ENCODE results near the gene UVRAG.

The UVRAG gene

DNA sequence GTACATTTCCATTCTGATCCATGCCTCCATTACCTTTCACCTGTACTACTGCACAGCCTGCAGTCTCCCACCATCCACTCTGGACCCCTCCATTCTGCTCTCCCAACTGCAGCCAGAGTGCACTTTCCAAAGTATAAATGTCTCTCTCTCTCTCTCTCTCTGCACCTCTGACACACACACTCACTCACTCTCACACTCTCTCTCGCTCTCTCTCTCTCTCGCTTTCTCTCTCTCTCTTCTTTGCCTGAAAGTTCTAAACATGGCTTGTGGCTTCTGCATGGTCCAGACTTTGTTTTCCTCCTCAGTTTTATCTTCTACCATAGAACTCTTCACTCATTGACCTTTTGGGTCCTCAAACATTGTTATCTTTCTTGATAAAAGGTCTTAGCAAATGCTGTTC lies 314.7 kb downstream of the UVRAG start:
- no peak for DNase-seq

DNA sequence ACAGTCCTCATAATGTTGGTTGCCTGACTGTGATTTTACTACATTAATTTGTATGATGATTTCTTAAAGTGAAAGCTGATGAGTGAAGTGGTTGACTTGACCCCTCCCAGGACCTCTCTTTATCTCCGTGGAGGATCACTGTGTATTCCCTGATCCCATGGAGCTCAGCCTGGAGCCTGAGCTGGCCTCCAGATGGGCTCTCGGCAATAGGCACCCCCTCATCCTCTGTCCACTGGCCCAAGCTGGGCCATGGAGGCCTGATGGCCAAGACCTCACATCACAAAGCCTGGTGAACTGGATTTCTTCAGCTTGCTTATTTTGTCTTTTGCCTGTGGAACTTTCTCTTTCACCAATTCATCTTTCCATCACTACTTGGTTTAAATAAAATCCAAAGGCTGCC lies 316.1 kb downstream of the UVRAG start:
- no peak for DNase-seq

DNA sequence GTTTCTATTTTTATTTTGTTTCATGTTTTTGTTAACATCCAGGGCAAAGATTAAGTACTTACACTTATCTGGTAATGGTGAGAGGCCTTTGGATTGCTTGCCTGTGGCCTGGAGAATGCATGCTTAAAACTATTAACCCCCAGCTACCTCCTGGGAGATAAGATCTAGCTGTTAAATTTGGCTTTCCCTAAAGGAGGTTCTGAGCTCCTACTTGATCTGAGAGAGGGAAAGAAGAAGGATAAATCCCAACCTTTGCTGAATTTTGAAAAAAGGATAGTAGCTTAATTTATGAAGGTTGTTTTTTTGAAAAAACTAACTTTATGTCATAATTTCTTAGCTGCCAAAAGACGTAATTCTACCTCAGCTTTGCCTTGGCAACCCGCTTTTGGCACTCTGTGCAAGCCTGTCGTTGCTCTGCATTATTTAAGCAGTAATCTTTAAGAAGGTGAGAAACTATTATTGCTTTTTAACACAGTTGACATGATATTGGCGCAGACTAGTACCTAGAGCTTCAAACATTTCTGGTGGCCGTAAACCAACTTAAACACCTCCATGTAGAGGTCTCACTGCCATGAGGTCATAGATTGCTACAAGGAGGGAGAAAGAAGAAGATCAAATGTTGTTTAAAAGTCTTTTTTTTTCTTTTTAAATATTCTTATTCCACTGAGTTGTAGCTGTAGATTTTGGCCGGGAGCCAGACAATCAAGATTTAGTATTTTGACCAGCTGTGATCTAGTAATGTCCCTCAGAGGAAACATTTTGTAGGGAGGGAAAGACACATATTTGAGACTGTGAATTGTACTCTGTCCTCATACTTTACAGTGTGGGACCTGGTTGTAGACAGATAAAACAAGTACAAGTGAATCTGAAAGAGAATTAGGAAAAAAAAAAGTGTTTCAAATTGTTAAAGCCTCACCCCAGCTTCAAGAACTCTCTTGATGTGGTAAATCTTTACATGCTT lies 316.9 kb downstream of the UVRAG start:
- DNase-seq = no peak

DNA sequence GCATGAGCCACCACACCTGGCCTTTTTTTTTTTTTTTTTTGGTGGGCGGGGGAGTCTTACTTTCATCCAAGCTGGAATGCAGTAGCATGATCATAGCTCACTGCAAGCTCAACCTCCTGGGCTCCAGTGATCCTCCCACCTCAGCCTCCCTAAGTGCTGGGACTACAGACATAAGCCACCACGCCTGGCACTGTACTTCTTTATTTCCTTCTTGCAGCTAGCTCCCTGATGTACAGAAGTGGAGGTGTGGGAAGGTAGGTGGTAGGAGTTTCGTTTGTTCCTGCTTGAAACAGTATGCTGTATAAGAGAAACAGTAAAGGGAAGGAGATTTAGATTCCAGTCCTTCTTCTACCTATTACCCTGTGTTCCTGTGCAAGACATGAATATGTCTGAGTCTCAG lies 319.2 kb downstream of the UVRAG start:
- DNase-seq = no peak

DNA sequence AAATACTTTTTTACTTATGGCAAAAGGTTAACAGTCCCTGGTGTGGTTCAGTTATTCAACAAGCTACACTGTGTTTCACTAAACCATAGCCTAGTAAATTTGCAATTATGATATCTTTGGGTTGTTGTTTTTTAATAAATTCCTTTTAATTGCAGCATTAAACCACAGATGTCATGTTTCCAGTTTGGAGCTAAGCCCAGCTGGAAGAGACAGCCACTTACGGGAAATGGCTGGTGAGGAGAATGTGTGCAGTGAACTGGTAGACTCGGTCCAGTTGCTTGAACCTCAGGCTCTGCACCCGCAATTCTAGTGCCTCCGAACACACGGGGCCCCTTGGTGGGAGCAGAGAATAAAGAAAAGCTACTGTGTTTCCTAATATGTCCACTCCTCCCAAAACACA lies 320.5 kb downstream of the UVRAG start:
- no peak for DNase-seq

DNA sequence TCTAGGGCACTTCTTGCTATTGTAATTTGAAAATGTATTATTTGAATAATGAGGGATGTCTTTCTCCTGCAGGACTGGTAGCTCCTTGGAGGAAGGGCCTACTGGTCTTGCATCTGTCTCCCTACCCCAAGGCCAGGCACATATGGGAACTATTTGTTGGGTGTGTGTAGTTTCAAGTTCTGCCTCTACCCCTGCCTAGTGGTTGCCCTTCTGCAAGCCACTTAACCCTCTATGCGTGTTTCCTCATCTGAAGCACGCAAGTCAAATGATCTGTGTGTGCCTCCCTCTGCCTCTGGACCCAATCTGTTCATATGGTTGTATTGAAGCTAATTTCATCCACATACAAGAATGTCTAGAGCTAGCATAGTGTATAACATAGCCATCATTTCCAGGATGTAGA lies 324.3 kb downstream of the UVRAG start:
- no peak for DNase-seq

DNA sequence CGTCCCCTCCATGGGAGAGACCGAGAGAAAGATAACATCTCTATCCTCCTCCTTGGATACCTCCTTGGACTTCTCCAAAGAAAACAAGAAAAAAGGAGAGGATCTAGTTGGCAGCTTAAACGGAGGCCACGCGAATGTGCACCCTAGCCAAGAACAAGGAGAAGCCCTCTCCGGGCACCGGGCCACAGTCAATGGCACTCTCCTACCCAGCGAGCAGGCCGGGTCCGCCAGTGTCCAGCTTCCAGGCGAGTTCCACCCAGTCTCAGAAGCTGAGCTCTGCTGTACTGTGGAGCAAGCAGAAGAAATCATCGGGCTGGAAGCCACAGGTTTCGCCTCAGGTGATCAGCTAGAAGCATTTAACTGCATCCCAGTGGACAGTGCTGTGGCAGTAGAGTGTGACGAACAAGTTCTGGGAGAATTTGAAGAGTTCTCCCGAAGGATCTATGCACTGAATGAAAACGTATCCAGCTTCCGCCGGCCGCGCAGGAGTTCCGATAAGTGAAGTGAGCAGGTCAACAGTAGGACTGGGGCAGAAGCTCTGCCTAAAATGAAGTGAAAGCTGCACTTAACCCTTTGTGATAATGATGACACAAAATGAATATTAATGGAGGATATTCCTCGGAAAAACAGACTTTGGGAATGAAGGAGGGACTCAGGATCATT lies 326.0 kb downstream of the UVRAG start:
- no peak for DNase-seq

DNA sequence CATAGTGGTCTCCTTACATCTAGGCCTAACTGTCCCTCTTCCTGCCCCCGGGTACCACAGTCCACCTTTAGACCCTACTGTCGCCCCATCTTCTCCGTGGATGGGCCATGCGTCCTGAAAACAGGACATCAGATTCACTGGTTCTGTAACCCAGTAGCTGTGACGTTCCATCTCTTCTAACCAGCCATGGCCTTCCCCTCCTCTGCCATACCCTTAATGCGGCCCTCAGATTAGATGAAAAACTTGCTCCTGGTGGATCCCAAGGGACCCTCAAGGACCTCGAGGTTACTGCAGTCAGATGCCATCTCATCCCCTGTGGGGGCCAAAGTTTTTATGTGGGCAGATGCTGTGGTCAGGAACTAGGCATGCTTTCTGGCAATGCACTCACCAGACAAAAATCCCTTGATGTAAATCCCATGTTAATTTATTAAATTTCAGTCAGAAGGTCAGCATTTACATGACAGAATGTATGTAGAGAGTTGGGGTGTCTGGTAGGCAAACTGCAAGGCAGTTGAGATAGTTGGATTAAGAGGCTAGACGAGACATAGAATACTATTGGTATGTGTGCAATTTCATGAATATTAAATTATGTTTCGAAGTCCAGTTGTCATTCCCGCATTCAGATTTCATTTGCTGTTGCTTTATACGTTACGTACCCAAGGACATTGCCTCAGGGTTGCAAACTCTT lies 327.0 kb downstream of the UVRAG start:
- no peak for DNase-seq

DNA sequence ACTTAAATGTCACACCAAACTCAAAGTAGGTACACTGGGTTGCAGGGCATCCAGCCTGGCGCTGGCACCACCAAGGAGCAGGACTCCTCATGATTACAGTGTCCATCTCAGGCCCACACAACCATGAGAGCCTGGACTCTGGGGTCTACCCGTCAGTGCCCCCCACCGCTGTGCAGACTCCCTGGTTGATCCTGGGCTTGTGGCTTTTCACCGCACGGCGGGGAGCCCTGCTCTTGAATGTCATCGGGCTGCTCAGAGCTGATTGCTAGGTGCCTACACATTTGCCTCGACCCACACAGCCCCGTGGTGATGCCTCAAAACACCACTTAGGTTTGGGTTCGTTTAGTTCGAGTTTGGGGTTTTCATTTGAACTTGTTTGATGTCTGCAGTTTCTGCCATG lies 328.3 kb downstream of the UVRAG start:
- no peak for DNase-seq

DNA sequence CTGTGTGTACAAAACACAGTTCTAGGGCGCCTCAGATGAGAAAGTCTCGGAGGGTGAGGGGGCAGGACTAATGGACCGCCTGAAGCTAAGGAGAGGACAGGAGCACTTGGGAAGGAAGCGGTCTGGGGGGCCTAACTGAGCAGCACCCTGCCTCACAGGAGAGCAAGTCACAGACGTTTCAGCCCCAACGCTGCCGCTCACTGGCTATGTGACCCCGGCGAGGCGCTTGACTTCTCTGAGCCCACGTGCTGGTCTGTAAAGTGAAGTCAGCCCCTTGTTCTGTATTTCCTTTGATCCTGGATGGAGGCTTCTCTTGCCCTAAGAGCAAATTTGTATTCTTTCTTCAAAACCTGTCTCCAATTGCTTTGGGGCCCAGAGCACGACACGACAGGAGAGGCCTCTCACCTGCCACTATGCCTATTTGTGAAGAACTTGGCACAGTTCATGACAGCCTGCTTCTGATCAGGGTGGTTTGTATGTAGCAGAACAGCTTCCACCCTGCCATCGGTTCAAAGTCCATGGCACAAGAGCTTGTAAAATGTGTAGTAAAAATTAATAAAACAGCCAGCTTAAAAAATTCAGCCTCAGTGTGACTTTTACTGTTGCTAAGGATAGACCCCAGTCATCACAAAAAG lies 332.2 kb downstream of the UVRAG start:
- DNase-seq = no peak

DNA sequence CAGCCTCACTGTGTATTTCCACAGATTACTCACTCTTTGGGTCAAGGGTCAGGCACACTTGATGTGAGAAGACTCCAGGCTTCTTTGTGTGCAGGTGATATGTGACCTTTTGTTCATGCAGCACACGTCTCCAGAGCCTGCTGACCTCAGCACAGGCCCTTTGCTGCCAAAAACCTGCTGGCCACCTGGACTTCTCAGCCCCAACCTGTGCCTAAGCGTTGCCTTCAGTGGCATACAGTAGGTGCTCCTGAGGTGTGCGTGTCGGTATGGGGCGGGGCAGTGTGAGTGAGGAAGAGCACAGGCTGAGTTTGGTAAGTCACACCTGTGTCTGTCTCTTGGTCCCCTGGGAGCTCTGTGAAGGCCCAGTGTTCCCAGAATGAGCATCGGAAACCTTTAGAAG lies 333.2 kb downstream of the UVRAG start:
- DNase-seq = no peak

DNA sequence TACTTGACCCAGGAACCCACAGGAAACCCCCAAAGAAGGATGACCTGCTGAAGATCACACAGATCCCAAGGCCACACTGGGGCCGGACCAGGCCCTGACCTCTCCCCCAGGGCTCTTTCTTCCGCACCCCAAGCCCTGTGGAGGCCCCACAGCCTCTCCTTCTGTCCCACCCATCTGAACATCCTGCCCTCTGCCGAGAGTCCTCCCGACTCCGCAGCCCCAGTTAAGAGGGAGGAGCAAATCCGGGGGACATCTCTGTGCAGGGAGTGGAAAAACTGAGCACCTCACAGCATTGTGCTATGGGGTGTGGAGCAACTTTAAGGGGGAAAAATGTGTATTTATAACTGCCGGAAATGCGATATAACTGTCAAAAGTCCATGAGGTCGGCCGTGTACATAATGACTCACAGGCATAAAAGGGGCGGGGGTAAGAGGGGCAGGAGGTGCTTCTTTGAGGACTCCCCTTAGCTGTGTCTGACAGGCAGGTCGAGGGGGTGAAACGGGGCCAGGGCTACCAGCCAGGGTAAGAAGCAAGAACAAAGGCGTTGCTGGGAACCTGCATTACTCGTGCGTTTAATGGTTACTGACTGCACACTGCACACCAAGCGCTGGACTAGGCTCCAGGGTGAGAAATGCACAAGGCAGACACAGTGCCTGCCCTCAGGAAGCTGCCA lies 334.1 kb downstream of the UVRAG start:
- DNase-seq = no peak

DNA sequence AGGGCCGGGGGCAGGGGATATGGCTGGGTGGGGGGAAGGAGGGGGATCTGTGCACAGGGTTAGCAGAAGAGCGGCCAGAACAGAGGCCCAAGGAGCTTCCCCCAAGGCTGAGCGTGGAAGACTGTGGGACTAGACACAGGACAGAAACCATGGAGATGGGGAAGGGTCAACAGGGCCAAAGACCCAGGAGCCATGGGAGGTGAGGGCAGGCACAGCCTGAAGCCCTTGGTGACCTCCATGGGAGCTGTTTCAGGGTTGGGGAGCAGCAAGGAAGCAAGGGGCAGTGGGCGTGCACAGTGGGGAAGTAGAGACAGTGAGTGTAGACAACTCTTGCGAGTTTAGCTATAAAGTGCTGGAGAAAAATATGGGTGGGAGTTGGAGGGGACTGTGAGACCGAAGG lies 334.7 kb downstream of the UVRAG start:
- no peak for DNase-seq

DNA sequence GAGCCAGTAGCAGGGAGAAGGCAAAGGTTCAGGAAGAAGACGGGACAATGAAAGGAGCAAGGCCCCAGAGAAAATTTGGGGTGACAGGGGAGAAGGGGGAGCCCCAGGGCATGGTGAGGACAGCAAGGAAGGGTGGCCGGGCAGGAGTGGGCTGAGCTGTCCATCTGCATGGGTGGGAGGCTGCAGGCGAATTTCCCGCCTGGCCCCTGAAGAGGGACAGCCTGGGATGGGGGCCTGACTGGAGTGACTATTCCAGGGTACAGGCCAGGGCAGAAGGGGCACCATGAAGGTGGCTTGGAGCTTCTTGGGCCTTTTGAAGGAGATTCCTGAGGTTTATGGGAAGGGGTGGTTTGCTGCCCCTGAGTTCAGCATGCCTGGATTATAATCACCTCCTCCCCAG lies 335.1 kb downstream of the UVRAG start:
- no peak for DNase-seq

DNA sequence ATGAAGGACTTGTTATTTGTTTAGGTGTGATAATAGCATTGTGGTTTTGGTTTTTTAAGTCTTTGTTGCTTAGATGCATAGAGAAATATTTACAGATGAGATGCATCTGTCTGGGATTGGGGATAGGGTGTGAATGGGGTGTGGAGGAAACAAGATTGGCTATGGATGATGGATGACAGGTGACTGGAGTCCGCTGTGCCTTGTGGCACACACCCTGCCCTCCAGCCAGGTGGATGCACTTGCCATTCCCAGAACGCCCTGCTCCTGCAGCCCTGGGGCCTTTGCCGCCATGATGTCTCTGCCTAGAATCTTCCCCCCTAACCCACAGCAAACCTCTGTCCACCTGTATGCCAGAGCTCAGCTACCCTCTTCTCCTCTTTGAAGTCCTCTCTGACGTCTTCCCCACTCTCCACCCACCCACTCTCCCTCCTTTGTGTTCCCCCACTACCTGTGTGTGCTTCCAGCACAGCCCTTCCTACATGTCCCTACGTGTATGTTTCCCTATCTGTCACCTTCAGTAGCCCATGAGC lies 336.6 kb downstream of the UVRAG start:
- DNase-seq = no peak

DNA sequence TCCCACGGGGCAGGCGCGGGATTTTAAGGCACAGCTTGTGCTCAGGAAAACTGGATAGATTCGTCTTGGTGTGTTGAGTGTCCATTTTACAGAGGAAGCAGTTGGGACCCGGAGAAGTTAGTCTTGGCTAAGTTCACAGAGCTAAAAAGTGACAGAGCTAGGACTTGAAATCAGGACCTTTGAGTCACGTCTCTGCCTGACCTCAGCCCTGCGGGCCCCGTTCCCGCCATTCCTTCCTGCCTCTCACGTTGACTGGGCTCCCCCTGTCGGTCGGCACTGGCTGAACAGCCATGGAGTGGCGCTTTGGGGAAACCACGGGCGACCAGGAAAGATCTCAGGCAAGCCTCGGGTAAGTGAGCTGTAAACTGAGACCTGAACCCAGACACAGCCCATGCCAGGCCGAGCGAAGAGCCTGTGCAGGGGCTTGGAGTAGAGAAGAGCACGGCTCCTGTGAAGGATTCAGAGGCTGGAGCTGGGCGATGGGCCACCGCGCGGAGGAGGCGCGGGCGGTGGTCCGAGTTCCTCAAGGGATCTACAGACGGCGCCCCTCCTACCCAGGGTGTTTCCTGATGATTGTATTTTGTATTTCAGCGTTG lies 337.2 kb downstream of the UVRAG start:
- peak; percentile 77 for DNase-seq

DNA sequence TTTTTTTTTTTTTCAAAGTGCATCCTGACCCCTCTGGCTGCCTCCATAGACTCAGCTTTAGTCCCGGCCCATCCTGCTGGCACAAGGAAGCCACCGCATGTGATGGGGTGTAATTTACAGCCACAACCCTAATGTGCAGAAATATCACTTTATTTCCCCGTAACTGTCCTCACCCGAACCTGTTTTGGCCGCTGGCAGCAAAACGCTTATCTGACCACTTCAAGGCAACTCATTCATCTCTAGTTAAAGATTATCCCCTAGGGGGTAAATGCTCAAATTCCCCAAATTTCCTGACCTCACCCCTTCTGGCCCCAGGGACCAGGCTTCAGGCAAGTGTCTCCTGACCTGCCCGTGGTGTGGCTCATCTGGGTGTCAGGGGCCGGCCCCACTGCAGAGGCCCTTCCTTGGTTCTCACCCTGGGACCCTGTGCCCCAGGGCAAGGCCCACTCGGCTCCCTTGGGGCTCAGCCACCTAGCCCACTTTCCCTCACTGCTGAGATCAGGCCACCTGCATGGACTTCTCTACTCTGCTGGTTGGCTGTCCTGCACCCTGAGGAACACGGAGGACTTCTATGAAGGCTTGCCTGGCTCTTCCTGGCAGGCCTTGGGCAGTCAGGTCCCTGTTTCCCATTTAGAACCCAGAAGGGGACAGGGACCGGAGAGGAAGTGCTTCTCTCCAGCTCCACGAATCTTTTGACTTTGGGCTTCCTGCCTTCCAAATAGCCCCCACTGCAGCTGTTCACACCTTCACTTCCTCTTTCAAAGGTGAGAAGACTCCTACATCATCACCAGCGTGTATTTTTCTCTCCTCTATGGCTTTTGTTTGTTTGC lies 337.9 kb downstream of the UVRAG start:
- DNase-seq = no peak

DNA sequence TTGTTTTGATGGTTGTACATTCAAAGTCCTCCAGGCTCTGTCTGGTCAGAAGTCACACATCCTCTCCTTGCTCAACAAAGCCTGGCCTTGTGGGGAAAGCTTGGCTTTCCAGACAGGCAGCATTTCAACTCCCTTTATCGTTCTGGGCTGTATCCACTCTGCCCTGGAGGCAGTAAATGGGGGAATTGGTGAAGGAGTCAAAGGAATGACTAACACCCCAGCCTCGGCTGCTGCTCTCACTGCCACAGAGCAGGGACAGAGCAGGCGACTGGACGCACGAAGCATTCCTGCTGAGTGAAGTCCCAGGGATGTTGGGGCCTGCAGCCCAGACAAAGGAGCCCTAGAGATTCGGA lies 338.5 kb downstream of the UVRAG start:
- no peak for DNase-seq

DNA sequence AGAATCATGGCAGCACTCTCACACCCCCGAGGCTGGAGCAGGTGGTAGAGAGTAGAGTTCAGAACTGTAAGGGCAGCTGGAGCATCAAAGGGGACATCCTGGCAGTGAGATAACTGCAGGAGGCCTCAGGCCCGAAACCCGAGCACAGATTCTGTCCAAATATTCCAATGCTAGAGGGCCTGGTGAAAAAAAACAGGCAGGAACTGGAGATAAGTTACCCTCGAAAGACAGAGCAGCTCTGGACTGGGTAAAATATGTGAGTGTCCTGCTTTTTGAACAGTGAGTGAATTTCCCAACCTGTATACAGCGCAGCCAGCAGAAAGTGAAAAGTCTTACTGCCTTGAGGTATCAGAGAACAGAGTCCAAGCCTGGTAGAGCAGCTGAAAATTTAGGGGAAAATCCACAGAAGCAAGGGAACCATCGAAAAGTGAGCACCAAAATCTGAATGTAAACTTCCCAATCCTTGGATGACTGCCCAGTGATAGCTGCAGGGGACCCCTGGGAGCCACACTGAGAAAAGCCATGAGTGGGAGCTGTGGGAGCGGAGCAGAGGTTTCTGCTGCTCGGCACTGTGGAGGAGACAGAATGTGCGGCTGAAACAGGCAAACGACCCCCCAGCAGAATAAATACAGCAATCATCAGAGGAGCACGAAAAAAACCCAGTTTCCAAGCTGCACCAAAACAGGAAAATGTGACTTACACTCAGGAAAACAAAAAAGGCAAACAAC lies 340.7 kb downstream of the UVRAG start:
- DNase-seq = no peak

DNA sequence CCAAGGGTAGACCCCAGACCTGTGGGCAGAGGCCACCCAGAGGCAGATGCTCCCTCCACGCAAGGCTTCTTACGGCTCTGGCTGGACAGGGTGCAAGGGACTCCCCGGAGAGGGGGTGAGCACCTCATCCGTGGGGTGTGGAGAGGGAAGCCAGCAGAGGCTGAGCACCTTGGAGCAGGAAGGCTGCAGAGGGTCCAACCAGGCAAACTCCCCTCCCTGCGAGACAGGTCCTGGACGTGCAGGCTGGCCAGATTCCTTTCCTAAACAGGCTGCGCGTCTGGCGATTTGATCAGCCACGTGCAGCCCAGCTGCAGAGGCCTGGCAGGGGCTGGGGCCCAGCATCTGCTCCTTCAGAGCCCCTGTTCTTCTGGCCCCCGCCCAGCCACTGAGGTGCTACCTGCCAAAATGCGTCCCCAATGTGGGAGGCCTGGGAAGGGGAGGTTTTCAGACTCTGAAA lies 342.0 kb downstream of the UVRAG start:
- no peak for DNase-seq

Measured in activated CD4-positive, alpha-beta T cell treated with anti-CD3 and anti-CD28 coated beads, Interleukin-2, amount 50 U/mL, for 4 hours (primary cell).